Lower leg skin (tissue), 3 donors: ENCODE measurements around the gene KRT2.

Experiments
- POLR2A ChIP-seq, 2 donors: fragments of 450-650 bp; IDR thresholded peaks; one replicate each; pipeline ENCODE4 v1.6.1; 2016 to 2017; ENCODE audit warnings: antibody characterized with exemption in 2 of 2, mild to moderate bottlenecking in 1 of 2, moderate library complexity in 1 of 2
- TF ChIP-seq, protein P1 (sequence below), 3 donors: fragments of 450-650 bp; IDR thresholded peaks; one replicate each; pipeline ENCODE4 v1.5.1; 2016; ENCODE audit warnings: antibody characterized with exemption in 3 of 3, mild to moderate bottlenecking in 3 of 3, moderate library complexity in 2 of 3

GRCh38 chr12:52634266-52635056 is 17.6 kb downstream of the KRT2 start:
- TF ChIP-seq, protein P1, sequence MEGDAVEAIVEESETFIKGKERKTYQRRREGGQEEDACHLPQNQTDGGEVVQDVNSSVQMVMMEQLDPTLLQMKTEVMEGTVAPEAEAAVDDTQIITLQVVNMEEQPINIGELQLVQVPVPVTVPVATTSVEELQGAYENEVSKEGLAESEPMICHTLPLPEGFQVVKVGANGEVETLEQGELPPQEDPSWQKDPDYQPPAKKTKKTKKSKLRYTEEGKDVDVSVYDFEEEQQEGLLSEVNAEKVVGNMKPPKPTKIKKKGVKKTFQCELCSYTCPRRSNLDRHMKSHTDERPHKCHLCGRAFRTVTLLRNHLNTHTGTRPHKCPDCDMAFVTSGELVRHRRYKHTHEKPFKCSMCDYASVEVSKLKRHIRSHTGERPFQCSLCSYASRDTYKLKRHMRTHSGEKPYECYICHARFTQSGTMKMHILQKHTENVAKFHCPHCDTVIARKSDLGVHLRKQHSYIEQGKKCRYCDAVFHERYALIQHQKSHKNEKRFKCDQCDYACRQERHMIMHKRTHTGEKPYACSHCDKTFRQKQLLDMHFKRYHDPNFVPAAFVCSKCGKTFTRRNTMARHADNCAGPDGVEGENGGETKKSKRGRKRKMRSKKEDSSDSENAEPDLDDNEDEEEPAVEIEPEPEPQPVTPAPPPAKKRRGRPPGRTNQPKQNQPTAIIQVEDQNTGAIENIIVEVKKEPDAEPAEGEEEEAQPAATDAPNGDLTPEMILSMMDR (IDR thresholded peaks at IDR 0.05): no peak
- no peak for TF ChIP-seq POLR2A (IDR thresholded peaks at IDR 0.05)
